ENCODE results near the gene ZNF628.
"Not testable (repeated sequence)": the region's sequence is repeated elsewhere in the genome, so short reads cannot be mapped to it uniquely, and the experiment has no call there.

The ZNF628 gene

DNA sequence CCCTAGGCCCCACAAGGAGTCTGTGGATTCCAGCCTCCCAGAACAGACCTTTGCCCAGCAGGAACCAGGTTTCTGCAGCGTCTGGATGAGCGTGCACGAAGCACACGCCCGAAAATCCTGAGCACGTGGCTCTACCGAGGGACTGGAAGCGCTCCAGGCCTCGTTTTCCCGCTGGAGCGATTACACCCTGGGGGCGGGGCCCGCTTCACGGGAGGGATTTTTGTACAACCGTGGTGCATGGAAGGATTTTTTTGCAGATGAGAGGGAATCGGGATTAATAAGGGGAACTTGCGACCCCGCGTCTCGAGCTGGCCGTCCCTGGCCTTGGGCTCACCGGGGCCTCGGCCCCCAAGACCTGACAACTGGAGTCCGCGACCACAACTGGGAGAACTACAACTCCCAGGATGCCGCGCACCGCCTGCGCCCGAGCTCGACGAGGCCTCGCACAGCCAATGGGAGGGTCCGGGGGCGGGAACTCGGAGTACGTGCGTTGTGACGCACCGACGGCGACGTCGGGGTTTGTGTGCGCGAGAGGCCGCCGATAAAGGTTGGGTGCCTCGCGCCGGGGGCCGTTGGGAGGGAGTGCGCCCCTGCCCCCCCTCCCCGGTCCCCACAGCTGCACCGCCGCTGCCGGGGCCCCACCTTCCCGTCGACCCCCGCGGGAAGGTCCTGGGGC, at the start of gene ZNF628:
ZNF628 (plus strand) TSS at position 518 of the 676 bp plus-strand sequence. CDS start 3,294 bp downstream, outside the sequence.
- peak; percentile 93 to 96 for DNase-seq (ENCODE audit: low read depth in 2 of 2)

DNA sequence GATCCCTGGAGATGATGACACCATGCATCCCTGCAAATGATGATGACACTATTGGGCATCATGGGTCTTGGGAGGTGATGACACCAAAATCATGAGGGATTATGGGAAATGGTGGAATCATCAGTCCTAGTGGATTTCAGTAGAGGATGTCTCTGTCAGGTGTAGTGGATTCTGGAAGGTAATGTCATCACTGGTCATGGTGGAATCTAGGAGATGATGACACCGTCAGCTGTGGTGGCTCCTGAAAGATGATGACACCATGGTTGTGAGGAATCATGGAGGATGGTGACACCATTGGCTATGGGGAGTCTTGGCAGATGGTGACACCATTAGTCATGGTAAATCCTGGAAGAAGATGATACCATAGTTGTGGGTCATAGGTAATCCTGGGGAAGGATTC, 45.2 kb upstream of the ZNF628 start:
- no peak for DNase-seq (ENCODE audit: low read depth in 2 of 2)

DNA sequence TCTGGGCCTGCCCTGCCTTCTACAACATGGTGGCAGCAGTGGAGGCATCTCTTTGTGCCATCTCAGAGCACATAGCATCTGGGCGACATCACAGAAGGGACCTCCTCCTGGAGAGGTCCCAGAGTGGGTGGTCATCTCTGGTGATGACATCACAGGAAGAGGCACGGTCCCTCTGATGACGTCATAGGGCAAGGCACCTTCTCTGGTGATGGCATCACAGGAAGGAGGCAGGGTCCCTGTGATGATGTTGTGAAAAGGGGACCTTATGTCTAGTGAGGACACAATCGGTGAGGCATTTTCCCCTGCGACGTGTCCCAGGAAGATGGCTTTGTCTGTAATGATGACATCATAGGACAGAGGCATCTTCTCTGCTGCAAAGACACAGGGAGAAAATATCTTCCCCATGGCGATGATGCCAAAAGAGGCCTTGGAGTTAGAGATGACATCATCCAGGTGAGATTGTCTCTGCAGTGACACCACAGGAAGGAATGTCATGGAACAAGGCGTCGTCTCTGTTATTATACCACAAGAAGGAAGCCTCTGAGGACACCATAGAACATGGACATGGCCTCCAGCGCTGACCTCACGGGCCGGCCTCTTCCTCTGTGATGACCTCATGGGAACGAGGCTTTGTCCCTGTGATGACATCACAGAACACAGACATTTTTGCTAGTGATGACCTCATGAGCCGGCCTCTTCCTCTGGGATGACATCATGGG, 44.0 kb upstream of the ZNF628 start:
- no peak for DNase-seq (ENCODE audit: low read depth in 2 of 2)

DNA sequence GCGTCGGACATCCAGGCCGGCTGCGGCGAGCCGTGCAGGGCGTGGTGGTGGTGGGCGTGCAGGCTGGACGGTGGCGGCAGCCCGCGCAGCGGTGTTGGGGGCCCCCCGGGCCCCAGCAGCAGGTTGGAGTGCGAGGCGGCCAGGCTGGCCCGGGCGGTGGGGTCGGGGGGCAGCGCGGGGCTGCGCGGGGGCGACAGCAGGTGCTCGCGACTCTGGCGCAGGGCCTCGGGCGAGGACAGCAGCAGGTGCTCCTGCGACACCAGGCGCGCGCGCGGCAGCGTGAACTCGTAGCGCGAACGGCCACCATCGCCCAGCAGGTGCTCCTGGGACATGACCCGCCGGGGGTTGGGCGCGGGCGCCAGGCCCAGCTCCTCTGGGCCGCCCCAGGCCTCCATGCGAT, 43.1 kb upstream of the ZNF628 start:
- DNase-seq (ENCODE audit: low read depth in 2 of 2) = no peak

DNA sequence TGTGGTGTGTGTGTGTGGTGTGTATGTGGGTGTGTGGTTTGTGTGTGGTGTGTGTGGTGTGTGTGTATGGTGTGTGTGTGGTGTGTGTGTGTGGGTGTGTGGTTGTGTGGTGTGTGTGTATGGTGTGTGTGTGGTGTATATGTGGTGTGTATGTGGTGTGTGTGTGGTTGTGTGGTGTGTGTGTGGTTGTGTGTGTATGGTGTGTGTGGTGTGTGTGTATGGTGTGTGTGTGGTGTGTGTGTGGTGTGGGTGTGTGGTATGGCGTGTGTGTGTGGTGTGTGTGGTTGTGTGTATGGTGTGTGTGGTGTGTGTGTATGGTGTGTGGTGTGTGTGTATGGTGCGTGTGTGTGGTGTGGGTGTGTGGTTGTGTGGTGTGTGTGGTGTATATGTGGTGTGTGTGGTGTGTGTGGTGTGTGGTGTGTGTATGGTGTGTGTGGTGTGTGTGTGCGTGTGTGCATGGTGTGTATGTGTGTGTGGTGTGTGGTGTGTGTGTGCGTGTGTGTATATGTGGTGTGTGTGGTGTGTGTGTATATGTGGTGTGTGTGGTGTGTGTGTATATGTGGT, 42.0 kb upstream of the ZNF628 start:
- no peak for DNase-seq (ENCODE audit: low read depth in 2 of 2)

DNA sequence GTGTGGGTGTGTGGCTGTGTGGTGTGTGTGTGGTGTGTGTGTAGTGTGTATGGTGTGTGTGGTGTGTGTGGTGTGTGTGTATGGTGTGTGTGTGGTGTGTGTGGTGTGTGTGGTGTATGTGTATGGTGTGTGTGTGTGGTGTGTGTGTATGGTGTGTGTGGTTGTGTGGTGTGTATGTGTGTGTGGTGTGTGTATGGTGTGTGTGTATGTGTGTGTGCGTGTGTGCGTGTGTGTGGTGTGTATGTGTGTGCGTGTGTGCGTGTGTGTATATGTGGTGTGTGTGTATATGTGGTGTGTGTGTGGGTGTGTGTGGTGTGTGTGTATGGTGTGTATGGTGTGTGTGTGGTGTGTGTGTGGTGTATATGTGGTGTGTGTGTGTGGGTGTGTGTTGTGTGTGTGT, 41.4 kb upstream of the ZNF628 start:
- DNase-seq (ENCODE audit: low read depth in 2 of 2) = no peak

DNA sequence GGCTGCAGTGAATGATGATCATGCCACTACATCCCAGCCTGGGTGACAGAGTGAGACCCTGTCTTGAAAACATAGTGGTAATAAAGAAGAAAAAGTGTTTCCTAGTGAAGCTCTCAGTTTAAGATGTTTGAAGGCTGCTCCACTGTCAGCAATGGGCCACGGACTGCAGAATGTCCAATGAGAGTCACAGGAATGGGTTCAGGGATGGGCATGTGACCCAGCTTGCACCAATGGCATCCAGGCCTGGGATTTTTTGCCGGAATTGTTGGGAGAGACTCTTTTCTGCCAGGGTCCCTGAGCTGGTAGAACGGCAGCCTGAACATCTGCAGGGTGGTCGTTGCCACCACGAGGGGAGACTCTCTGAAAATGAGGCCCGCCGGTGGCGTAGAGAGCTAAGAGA, 39.6 kb upstream of the ZNF628 start:
- no peak for DNase-seq (ENCODE audit: low read depth in 2 of 2)

DNA sequence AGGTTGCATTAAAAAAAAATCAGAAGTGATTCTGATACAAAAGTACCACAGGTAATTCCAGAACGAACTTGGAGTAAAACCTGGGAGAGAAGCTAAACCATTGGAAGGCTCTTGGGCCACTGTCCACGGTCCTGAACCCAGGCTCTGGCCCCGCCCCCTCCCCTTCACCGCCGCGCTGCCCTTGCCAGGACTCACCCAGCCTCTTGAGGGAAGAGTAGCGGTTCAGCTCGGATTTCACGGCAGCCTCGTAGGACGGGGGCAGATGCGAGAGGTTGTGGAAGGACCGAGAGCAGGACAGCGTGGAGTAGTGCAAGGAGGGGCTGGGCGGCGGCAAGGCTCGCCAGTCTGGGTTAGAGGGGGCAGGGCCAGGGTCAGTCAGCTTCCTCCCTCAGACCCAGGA, 39.0 kb upstream of the ZNF628 start:
- no peak for DNase-seq (ENCODE audit: low read depth in 2 of 2)

DNA sequence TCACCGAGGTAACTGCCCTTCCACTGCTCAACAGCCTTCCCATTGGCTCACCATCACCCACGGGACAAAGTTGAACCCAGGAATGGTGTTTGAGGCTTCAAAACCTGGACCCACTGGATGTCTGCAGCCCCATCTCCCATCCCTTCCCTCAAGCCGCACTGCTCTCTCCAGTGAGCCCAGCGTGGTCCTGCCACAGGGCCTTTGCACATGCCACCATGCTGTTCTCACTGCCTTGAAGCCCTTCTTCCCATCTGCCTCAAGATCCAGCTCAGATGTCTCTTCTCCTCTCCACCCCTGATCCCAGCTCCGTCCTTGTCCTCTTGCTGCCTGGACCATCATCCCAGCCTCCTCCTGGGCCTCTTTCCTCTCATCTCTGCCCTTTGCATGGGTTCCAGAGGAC, 37.4 kb upstream of the ZNF628 start:
- no peak for DNase-seq (ENCODE audit: low read depth in 2 of 2)

DNA sequence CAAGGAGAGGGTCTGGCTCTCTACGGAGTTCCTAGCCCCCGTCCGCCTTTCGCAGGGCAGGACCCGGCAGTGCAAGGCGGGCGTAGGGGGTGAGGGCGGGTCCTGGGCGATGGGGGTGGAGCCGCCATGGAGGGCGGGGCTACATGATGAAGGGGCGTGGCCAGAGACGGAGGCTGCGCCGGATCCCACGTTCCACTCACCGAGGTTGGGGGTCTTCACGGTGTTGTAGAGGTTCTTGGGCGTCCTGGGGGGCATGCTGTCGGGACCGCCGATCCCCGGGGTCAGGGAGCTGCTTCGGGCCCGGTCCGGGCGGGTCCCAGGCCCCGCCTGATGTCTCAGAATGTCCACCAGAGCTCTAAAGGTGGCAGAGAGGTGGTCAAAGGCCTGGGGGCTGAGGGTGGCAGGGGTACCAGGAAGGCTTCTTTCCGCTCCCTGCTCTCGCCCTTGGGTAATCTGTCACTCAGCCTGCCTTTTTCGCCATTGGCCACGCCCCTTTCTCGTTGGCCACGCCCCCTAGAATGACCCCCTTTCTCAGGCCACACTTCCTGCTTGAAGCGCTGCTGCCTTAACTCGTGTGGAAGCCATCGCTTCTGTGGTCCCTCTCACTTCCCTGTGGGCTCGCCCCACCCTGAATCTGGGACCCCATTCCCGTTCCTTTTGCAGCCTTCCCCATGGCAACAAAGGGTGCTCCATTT, 35.9 kb upstream of the ZNF628 start:
- no peak for DNase-seq (ENCODE audit: low read depth in 2 of 2)

DNA sequence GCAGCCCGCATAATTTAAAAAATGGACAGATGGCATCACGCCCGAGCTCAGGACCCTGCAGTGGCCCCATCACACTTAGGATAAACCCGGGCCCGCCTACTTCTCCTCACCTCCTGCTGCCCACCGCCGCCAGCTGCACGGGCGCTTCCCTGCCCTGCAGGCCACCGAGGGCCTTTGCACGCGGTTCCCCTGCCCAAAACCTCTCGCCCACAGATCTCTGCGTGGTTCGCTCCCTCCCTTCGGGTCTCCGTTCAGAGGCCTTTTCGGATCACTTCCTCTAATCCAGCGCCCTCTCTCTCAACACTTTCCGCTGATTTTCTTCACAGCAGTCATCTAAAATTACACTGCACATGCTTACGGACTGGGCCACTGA, 35.1 kb upstream of the ZNF628 start:
- DNase-seq (ENCODE audit: low read depth in 2 of 2) = no peak

DNA sequence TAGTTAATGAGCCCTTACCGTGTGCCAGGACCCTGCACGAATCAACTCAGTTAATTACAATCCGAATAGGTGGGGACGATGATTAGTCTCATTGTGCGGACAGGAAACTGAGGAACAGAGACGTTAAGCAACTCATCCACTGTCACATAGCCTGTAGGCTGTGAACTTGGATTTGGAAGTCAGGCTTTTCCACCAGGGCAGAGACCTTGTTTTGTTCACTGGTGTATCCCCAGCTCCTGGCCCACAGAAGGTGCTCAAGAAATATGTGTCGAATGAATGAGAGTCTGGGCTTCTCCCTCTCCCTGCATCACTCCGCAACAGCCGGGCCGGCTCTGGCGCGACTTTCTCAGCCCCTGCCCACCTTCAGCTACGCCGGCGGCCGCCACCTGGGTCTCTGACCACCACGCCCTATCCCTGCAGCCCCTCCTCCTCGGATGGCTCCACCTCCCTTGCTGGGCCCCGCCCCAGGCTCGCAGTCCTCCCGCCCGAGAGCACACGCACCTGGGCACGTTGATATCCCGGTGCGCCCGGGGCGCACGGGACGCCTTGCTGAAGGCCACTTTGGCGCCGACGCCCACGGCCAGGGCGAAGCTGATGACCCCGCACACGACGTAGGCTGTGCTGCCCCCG, 34.6 kb upstream of the ZNF628 start:
- DNase-seq (ENCODE audit: low read depth in 2 of 2) = no peak

DNA sequence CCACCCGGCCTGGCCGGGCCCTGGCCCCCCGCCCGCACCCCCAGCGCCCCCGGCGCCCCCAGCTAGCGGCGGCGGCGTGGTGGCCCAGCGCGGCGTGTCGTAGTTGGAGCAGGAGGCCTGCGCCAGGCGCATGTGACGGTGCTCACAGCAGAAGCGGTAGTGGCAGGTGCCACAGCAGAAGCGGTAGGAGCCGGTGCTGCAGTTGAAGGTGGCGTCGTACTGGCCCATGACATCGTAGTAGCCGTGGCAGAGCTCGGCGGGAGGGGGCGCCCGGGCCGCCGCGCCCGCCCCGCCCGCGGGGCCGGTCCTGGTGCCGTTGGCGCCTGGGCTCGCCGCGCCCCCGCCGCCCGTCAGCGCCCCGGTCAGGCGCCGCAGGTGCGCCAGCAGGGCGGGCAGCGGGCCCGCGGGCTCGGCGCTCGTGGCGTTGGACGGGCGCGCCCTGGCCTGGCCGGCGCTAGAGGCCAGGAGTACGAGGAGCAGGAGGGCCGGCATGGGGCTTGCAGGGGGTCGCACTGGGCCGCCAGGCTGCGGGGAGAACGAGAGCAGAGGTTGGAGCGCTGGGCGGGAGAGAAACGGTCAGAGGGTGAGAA, 34.0 kb upstream of the ZNF628 start:
- DNase-seq (ENCODE audit: low read depth in 2 of 2) = no peak

DNA sequence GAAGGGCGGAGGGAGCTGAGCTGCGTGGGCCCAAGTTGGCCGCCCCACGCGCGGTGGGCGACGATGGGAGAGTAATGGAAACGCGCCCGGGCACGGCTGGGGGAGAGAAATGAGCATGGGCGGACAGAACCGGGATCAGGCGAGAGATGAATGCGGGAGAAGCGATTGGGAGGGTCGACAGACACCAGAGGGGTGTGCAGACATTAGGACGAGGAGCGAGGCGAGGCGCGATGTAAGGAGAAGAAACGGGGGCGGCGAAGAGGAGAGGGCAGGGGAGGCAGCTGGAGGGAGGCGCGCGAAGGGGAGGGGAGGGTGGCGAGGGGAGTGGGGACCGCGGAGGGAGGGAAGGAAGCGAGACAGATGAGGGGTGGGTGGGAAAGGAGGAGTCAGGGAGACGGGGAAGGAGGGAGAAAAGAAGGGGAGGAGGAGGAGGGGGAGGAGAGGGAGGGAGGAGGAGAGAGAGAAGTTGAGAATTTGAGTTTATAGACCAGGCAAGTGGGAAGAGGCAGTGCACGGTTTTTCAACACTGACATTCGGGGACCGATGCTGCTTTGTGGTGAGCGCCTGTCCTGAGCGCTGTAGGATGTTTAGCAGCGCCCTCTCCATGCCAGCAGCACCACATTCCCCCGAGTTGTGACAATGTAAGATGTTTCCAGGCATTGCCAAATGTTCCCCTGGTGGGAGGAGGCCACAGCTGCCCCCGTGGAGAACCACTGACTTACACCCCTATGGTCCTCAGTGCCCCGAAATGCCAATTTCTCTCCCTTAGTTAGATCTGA, 33.2 kb upstream of the ZNF628 start, which contains the start of gene SHISA7:
SHISA7 (minus strand) TSS at position 256 of the 779 bp plus-strand sequence. CDS start 437 bp downstream, outside the sequence.
- no peak for DNase-seq (ENCODE audit: low read depth in 2 of 2)

DNA sequence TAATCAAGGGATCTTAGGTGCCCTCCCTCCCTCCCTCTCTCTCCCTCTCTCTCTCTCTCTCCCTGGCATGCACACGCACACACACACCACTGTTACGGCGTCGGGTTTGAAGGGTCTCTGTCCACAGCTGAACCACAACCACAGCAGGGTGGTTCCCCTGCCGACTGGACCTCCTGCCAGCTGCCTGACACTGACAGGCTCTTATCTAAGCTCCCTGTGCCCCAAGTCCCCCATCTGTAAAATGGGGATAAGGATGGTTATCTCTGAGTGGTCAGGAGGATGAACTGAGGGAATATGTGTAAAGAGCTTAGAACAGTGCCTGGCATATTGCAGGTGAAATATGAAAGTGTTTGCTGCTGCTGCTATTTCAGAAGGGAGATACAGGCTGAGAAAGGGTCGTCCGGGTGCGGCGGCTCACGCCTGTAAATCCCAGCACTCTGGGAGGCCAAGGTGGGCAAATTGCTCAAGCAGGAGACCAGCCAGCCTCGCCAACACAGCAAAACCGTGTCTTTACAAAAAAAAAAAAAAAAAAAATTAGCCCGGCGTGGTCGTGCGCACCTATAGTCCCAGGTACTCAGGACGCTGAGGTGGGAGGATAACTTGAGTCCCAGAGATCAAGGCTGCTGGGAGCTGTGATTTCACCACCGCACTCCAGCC, 32.5 kb upstream of the ZNF628 start:
- DNase-seq (ENCODE audit: low read depth in 2 of 2) = no peak

DNA sequence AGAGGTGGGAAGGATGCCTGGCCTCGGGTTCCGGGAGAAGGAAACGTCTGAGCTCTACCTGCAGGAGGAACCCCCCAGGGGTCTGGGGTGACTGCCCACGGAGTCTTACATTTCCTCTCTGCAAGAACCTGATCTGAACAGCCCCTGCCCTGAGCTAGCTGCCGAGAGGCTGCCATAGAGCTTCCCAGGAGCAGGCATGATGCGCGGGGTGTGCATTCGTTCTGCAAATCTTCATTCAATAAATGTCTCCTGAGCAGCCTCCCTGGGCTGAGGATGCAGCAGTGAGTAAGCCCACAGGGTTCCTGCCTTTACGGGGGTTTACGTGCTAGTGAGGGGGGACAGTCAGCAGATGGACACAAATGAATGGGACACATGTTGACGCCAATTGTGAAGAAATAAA, 31.8 kb upstream of the ZNF628 start:
- no peak for DNase-seq (ENCODE audit: low read depth in 2 of 2)

DNA sequence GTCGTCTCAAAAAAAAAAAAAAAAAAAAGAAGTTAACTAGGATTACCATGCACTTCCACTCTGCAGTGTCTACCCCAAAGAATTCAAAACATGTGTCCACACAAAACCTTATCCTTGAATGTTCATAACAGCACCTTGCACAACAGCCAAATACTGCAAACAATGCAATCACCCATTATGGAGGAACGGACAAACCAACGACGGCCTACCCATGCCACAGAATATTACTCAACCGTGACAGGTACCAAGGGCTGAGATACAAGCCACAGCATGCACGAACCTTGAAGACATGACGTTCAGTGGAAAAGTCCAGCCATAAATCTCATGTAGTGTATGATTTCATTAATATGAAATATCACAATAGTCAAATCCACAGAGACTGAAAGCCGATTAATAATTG, 30.4 kb upstream of the ZNF628 start:
- no peak for DNase-seq (ENCODE audit: low read depth in 2 of 2)

DNA sequence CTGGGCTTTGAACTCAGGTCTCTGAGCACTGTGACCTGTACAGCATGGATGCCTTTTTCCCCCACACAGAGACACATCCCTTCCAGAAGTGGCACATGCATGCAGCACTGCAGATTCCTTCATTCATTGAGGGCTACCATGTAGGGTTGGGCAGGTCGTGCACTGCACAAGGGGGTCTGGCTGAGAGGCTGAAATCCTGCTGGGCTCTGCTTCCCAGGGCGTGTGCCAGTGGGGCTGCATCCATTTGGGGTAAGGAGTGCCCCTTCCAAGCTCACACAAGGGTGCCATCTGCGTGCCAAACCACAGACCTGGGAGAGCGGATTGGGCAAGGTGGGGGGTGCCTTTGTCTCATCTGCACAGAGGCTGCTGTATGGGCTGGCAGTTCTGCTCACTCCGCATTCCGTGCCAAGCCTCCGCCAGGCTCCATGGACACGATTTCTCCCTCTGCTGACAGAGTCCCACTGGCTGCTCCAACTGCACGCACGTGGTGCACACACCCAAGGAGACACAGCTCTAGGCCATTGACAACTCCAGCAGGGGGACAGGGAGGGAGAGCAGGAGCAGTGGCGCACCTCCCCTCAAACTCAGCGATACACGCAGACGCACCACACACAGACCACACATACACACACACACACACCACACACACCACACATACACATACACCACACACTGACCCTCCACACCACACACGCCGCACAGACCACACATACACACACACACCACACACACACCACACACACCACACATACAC, 28.8 kb upstream of the ZNF628 start:
- DNase-seq (ENCODE audit: low read depth in 2 of 2) = no peak

DNA sequence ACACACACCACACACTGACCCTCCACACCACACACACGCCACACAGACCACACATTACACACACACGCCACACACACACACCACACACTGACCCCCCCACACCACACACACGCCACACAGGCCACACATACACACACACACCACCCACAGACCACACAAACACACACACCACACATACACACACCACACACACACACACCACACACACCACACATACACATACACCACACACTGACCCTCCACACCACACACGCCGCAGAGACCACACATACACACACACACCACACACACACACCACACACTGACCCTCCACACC, 28.3 kb upstream of the ZNF628 start:
- DNase-seq (ENCODE audit: low read depth in 2 of 2) = not testable (repeated sequence)

DNA sequence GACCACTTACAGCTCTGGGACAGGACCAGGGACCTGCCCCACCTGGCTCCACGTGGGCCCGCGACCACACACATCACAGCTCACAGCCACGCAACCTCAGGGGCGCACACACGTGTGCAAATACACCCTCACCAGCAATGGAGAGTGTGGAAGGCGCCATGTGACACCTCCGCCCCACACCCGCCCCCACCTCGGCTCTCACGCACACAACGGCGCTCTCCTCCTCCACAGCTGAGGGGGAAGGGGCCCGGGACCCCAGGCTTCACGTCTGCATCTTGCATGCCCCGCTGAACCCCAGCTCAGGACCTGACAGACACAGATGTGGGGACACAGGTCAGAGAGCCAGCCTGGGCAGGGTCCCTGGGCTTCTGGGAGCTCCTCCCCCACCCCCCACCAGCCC, 26.9 kb upstream of the ZNF628 start:
- DNase-seq (ENCODE audit: low read depth in 2 of 2) = no peak

Data from stimulated activated CD8-positive, alpha-beta memory T cell treated with anti-CD3 and anti-CD28 coated beads, Interleukin-2, amount 100 ng/mL, for 1 hour (primary cell).